HG03196 (cell line): Measurements from ENCODE around the gene OBP2B.
"Not testable (repeated sequence)": the region's sequence is repeated elsewhere in the genome, so short reads cannot be mapped to it uniquely, and the experiment has no call there.

Experiments used
- ATAC-seq: cut with Tn5 transposase; IDR thresholded peaks from one replicate; pipeline ENCODE4 v1.9.1; 2021; ENCODE audit not compliant: unreplicated experiment

Gene OBP2B

GRCh38 chr9:133208880-133209300, at the start of gene OBP2B:
Gene OBP2B, minus strand, starts transcription at chr9:133209250. Its CDS starts 51 bp downstream, at chr9:133209199.
- ATAC-seq = not testable (repeated sequence)

- no peak for ATAC-seq
Observed at GRCh38 chr9:133258061-133259015, 49.3 kb upstream of the OBP2B start.

- ATAC-seq = no peak
Observed at GRCh38 chr9:133257465-133257956, 48.5 kb upstream of the OBP2B start.

- ATAC-seq = no peak
Observed at GRCh38 chr9:133256686-133257091, 47.6 kb upstream of the OBP2B start.

- no peak for ATAC-seq
Observed at GRCh38 chr9:133256136-133256461, 47.0 kb upstream of the OBP2B start.

GRCh38 chr9:133255371-133256135, 46.5 kb upstream of the OBP2B start:
- no peak for ATAC-seq

GRCh38 chr9:133254471-133254870, 45.4 kb upstream of the OBP2B start:
- no peak for ATAC-seq

- ATAC-seq = no peak
Observed at GRCh38 chr9:133253268-133253667, 44.2 kb upstream of the OBP2B start.

GRCh38 chr9:133252301-133253020, 43.4 kb upstream of the OBP2B start:
- no peak for ATAC-seq

GRCh38 chr9:133251773-133252172, 42.7 kb upstream of the OBP2B start:
- ATAC-seq = no peak

GRCh38 chr9:133251221-133251620, 42.2 kb upstream of the OBP2B start:
- ATAC-seq = not testable (repeated sequence)

GRCh38 chr9:133250741-133251170, 41.7 kb upstream of the OBP2B start:
- ATAC-seq = no peak

GRCh38 chr9:133249337-133249736, 40.3 kb upstream of the OBP2B start:
- no peak for ATAC-seq

GRCh38 chr9:133248726-133249295, 39.8 kb upstream of the OBP2B start:
- ATAC-seq = no peak

GRCh38 chr9:133247632-133248031, 38.6 kb upstream of the OBP2B start:
- no peak for ATAC-seq

GRCh38 chr9:133246991-133247390, 37.9 kb upstream of the OBP2B start:
- no peak for ATAC-seq

GRCh38 chr9:133246562-133246961, 37.5 kb upstream of the OBP2B start:
- no peak for ATAC-seq

- ATAC-seq = no peak
Observed at GRCh38 chr9:133242991-133243390, 33.9 kb upstream of the OBP2B start.

GRCh38 chr9:133242241-133242640, 33.2 kb upstream of the OBP2B start:
- ATAC-seq = no peak

- no peak for ATAC-seq
Observed at GRCh38 chr9:133239533-133240090, 30.6 kb upstream of the OBP2B start.
